ENCODE measurements around the gene ALK. TPM values are rescaled to one million over a fixed set of nuclear protein-coding genes. Genes with fewer than 3 reads are reported as not detected.

Gene ALK
- polyA plus RNA-seq, 1 of the 3 experiments (the other 2 are of a cell fraction), result 0.30 TPM

GRCh38 chr2:29241955-29242565 lies 679.3 kb downstream of the ALK start (continued):
- no peak for TF ChIP-seq FOXM1 (IDR thresholded peaks at IDR 0.05; ENCODE audit: low read depth)
- TF ChIP-seq NRF1 (IDR thresholded peaks at IDR 0.05; ENCODE audit: low read depth, low read length), result no peak
- no peak for TF ChIP-seq NFIC (IDR thresholded peaks at IDR 0.05; ENCODE audit: borderline replicate concordance)
- TF ChIP-seq GABPA (IDR thresholded peaks at IDR 0.05; ENCODE audit: low read depth), result no peak
- no peak for TF ChIP-seq RFX5 (IDR thresholded peaks at IDR 0.05; ENCODE audit: low read length)
- TF ChIP-seq FOSL2 (IDR thresholded peaks at IDR 0.05; ENCODE audit: borderline replicate concordance, low read depth), result no peak
- no peak for TF ChIP-seq ELF1 (IDR thresholded peaks at IDR 0.05)

GRCh38 chr2:29241341-29241740 lies 680.0 kb downstream of the ALK start:
- ChIA-PET POLR2A (interaction anchor here (0.6 kb wide), 1 partner anchor 22 kb away, joined by 3 read pairs; no protein-coding TSS in a partner anchor), CTCF (interaction anchor here (0.8 to 1.3 kb wide), 3 partner anchors 9 to 22 kb away, joined by 3 to 5 read pairs (median 3); no protein-coding TSS in a partner anchor)
- DNase-seq, result no peak
- Histone ChIP-seq H3K4me2 (no peak overlapping the region), H4K20me1 (ENCODE audit: insufficient read depth) (peaks cover 3% of the 10 kb centered on the region; the same call in 1 of the 2 replicates), H2AFZ (ENCODE audit: low read depth) (no peak overlapping the region), H3K36me3 (replicated peaks in 1 of 2; ENCODE audit: control insufficient read depth in 1 of 2, insufficient read depth in 2 of 2, low read length in 1 of 2) (no peaks in the 10 kb centered on the region), H3K27ac (ENCODE audit: low read depth in 2 of 2, low read length in 1 of 2) (no peak overlapping the region), H3F3A (replicated peaks; ENCODE audit: insufficient read depth) (no peaks in the 10 kb centered on the region), H3K4me3 (ENCODE audit: low read depth in 2 of 2, low read length in 1 of 2) (no peak overlapping the region), H3K4me1 (ENCODE audit: control insufficient read depth in 1 of 2, insufficient read depth in 2 of 2, low read depth in 1 of 2, low read length in 1 of 2) (peaks cover 0 to 5% of the 10 kb centered on the region in 2 experiments; a peak in 1 of 4 replicates), H3K9ac (no peak overlapping the region), H3K9me3 (no peaks in the 10 kb centered on the region), H3K27me3 (ENCODE audit: insufficient read depth) (peaks cover 24% of the 10 kb centered on the region), H3K79me2 (ENCODE audit: insufficient read depth) (no peaks in the 10 kb centered on the region), H3K9me2 (no peaks in the 10 kb centered on the region)
- no peak for TF ChIP-seq RXRA (IDR thresholded peaks at IDR 0.05; ENCODE audit: borderline replicate concordance, low read depth)
- no peak for TF ChIP-seq FOXJ3 (CRISPR knock-in tag; IDR thresholded peaks at IDR 0.05)
- TF ChIP-seq ELF1 (IDR thresholded peaks at IDR 0.05), result no peak
- TF ChIP-seq RFX5 (IDR thresholded peaks at IDR 0.05; ENCODE audit: low read length), result no peak
- TF ChIP-seq CHD2 (IDR thresholded peaks at IDR 0.05; ENCODE audit: low read length, partially characterized antibody), result no peak
- TF ChIP-seq GABPA (IDR thresholded peaks at IDR 0.05; ENCODE audit: low read depth), result no peak
- no peak for TF ChIP-seq USF2 (IDR thresholded peaks at IDR 0.05; ENCODE audit: borderline replicate concordance, low read depth, low read length)
- no peak for TF ChIP-seq REST (IDR thresholded peaks at IDR 0.05; ENCODE audit: low read depth, low read length)
- no peak for TF ChIP-seq CTCF (IDR thresholded peaks at IDR 0.05)
- TF ChIP-seq MAX (IDR thresholded peaks at IDR 0.05; ENCODE audit: low read depth), result no peak
- no peak for TF ChIP-seq TEAD4 (IDR thresholded peaks at IDR 0.05; ENCODE audit: borderline replicate concordance, insufficient read depth)
- 55% methylated on average over 4 of the region's 4 CpGs for WGBS (ENCODE audit: low lambda C conversion rate)
